ENCODE data around the gene MAGOH.

GRCh38 chr1:53276902-53277281, 38.6 kb upstream of the MAGOH start:
- no peak for TF ChIP-seq CTCF (IDR thresholded peaks at IDR 0.05)
- no peak for TF ChIP-seq POLR2A (IDR thresholded peaks at IDR 0.05)
- TF ChIP-seq EP300 (IDR thresholded peaks at IDR 0.05), result no peak

Data from ovary (tissue), 3 donors.